HEK293T (cell line): ENCODE data around the gene SLC7A14.

ENCODE experiments used
- ARNT ChIP-seq: fragments of 450-650 bp; IDR thresholded peaks from 2 replicates; pipeline ENCODE4 v1.6.1; 2017; ENCODE audit warnings: mild to moderate bottlenecking
- BHLHE40 ChIP-seq: fragments of 450-650 bp; IDR thresholded peaks from 2 replicates; pipeline ENCODE4 v1.6.1; 2016; ENCODE audit warnings: mild to moderate bottlenecking, moderate library complexity, borderline replicate concordance
- CTBP1 ChIP-seq: fragments of 450-650 bp; IDR thresholded peaks from 2 replicates; pipeline ENCODE4 v1.6.1; 2016; ENCODE audit warnings: borderline replicate concordance
- ELF4 ChIP-seq: fragments of 450-650 bp; IDR thresholded peaks from 2 replicates; pipeline ENCODE4 v1.6.1; 2017; ENCODE audit warnings: antibody characterized with exemption
- FOXA1 ChIP-seq: fragments of 450-650 bp; IDR thresholded peaks from 2 replicates; pipeline ENCODE4 v1.6.1; 2016; ENCODE audit warnings: mild to moderate bottlenecking
- FOXK2 ChIP-seq: fragments of 450-650 bp; IDR thresholded peaks from 2 replicates; pipeline ENCODE4 v1.6.1; 2016; ENCODE audit warnings: mild to moderate bottlenecking
- FOXM1 ChIP-seq: fragments of 450-650 bp; IDR thresholded peaks from 2 replicates; pipeline ENCODE4 v1.6.1; 2017; ENCODE audit warnings: mild to moderate bottlenecking, borderline replicate concordance
- LEF1 ChIP-seq: fragments of 450-650 bp; IDR thresholded peaks from 2 replicates; pipeline ENCODE4 v1.6.1; 2017; ENCODE audit warnings: mild to moderate bottlenecking, borderline replicate concordance
- NFRKB ChIP-seq: fragments of 450-650 bp; IDR thresholded peaks from 2 replicates; pipeline ENCODE4 v1.6.1; 2016; ENCODE audit warnings: mild to moderate bottlenecking, moderate library complexity
- SP1 ChIP-seq: fragments of 450-650 bp; IDR thresholded peaks from 2 replicates; pipeline ENCODE4 v1.6.1; 2017
- SUZ12 ChIP-seq: fragments of 450-650 bp; IDR thresholded peaks from 2 replicates; pipeline ENCODE4 v1.6.1; 2016; ENCODE audit warnings: mild to moderate bottlenecking
- ZNF384 ChIP-seq: fragments of 450-650 bp; IDR thresholded peaks from 2 replicates; pipeline ENCODE4 v1.6.1; 2016

GRCh38 chr3:170484869-170485268, 101.0 kb downstream of the SLC7A14 start:
- TF ChIP-seq ZNF384 (no peak), SUZ12 (no peak), FOXA1 (no peak), SP1 (no peak), FOXK2 (no peak), FOXM1 (no peak), BHLHE40 (no peak), CTBP1 (no peak), ARNT (no peak), ELF4 (no peak), NFRKB (no peak), LEF1 (no peak)
